ENCODE results near the gene BIN1.

BIN1 gene

DNA sequence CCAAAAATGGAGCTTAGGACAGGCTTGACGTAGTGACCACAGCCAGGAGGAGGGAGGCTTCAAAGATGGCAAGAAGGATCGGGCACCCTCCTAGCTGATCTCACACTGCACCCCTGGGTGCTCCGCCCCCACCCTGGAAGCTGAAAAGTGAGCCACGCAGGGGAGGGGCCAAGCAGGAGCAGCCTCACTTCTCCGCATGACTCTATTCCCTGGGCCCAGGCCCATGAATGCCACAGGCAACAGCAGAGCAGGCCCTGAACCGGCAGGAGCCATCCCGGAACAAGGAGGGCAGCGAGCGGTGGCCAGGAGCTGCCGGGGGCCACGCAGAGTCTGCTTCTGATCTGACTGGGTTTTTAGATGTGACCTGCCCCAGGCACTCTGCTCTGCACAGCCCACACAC, 30.0 kb downstream of the BIN1 start:
- H3K36me3 ChIP-seq (replicated peaks; ENCODE audit: low read depth, low read length), result no peaks in the 10 kb centered on the region
- H3K79me2 ChIP-seq (ENCODE audit: low read length), result no peaks in the 10 kb centered on the region
- H3K4me2 ChIP-seq (ENCODE audit: low read length), result no peak overlapping the region
- H3K4me1 ChIP-seq (ENCODE audit: low read length), result no peaks in the 10 kb centered on the region
- H3K27ac ChIP-seq (ENCODE audit: low read length), result no peak overlapping the region
- H4K20me1 ChIP-seq (ENCODE audit: insufficient read depth, low read length), result no peaks in the 10 kb centered on the region
- H3K9me3 ChIP-seq (ENCODE audit: insufficient read depth, low read length), result no peaks in the 10 kb centered on the region
- no peak overlapping the region for H3K9ac ChIP-seq (ENCODE audit: low read length)
- H3K27me3 ChIP-seq (ENCODE audit: low read depth, low read length), result no peaks in the 10 kb centered on the region
- H2AFZ ChIP-seq (ENCODE audit: low read depth, low read length), result no peak overlapping the region
- no peak overlapping the region for H3K4me3 ChIP-seq (ENCODE audit: low read length)
- no peak for TF ChIP-seq CTCF (IDR thresholded peaks at IDR 0.05; ENCODE audit: low read depth, low read length)
- no peak for TF ChIP-seq EZH2phosphoT487 (IDR thresholded peaks at IDR 0.05; ENCODE audit: low read depth)

- H3K27ac ChIP-seq (ENCODE audit: low read length), result no peak overlapping the region
- H3K4me2 ChIP-seq (ENCODE audit: low read length), result no peak overlapping the region
- H3K27me3 ChIP-seq (ENCODE audit: low read depth, low read length), result no peaks in the 10 kb centered on the region
- H3K4me1 ChIP-seq (ENCODE audit: low read length), result no peaks in the 10 kb centered on the region
- no peak overlapping the region for H3K9ac ChIP-seq (ENCODE audit: low read length)
- no peaks in the 10 kb centered on the region for H4K20me1 ChIP-seq (ENCODE audit: insufficient read depth, low read length)
- H2AFZ ChIP-seq (ENCODE audit: low read depth, low read length), result no peak overlapping the region
- no peaks in the 10 kb centered on the region for H3K36me3 ChIP-seq (replicated peaks; ENCODE audit: low read depth, low read length)
- TF ChIP-seq EZH2phosphoT487 (IDR thresholded peaks at IDR 0.05; ENCODE audit: low read depth) (no peak), CTCF (IDR thresholded peaks at IDR 0.05; ENCODE audit: low read depth, low read length) (no peak)
- no peaks in the 10 kb centered on the region for H3K79me2 ChIP-seq (ENCODE audit: low read length)
- H3K4me3 ChIP-seq (ENCODE audit: low read length), result no peak overlapping the region
- no peaks in the 10 kb centered on the region for H3K9me3 ChIP-seq (ENCODE audit: insufficient read depth, low read length)
These were observed 30.7 kb downstream of the BIN1 start for GRCh38 chr2:127076290-127076689.

DNA sequence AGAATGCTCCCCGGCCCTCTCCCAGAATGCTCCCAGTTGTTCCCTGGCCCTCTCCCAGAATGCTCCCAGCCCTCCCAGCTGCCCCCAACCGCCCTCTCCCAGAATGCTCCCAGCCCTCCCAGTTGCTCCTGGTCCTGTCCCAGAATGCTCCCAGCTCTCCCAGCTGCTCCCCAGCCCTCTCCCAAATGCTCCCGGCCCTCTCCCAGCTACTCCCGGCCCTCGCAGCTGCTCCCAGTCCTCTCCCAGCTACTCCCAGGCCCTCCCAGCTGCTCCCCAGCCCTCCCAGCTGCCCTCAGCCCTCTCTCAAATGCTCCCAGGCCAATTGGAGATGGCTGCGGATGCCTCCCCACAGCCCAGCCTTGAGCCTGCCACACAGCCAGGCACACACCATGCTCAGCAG, 31.1 kb downstream of the BIN1 start:
- H3K79me2 ChIP-seq (ENCODE audit: low read length), result no peaks in the 10 kb centered on the region
- no peaks in the 10 kb centered on the region for H3K27me3 ChIP-seq (ENCODE audit: low read depth, low read length)
- no peak overlapping the region for H3K4me3 ChIP-seq (ENCODE audit: low read length)
- no peak overlapping the region for H3K4me2 ChIP-seq (ENCODE audit: low read length)
- no peaks in the 10 kb centered on the region for H3K9me3 ChIP-seq (ENCODE audit: insufficient read depth, low read length)
- H2AFZ ChIP-seq (ENCODE audit: low read depth, low read length), result no peak overlapping the region
- H3K36me3 ChIP-seq (replicated peaks; ENCODE audit: low read depth, low read length), result no peaks in the 10 kb centered on the region
- no peaks in the 10 kb centered on the region for H4K20me1 ChIP-seq (ENCODE audit: insufficient read depth, low read length)
- H3K27ac ChIP-seq (ENCODE audit: low read length), result no peak overlapping the region
- H3K4me1 ChIP-seq (ENCODE audit: low read length), result no peaks in the 10 kb centered on the region
- H3K9ac ChIP-seq (ENCODE audit: low read length), result no peak overlapping the region
- no peak for TF ChIP-seq CTCF (IDR thresholded peaks at IDR 0.05; ENCODE audit: low read depth, low read length)
- no peak for TF ChIP-seq EZH2phosphoT487 (IDR thresholded peaks at IDR 0.05; ENCODE audit: low read depth)

DNA sequence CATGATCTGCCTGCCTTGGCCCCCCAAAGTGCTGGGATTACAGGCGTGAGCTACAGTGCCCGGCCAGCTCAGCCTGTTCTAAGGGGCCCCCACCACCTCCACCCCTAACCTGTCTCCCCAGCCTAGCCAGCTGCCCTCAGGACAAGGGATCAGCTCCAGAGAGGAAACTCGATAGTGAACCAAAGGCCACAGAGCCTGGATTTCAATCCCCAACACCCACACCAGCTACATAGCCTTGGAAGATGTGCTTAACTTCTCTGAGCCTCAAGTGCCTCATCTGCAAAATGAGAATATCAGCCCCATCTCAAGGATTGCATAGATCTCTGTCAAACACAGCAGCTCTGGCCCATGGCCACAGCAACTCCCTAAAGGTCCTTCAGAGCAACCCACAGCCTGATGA, 32.0 kb downstream of the BIN1 start:
- Histone ChIP-seq H3K9ac (ENCODE audit: low read length) (no peak overlapping the region), H3K27me3 (ENCODE audit: low read depth, low read length) (no peaks in the 10 kb centered on the region), H3K27ac (ENCODE audit: low read length) (no peak overlapping the region), H3K4me3 (ENCODE audit: low read length) (no peak overlapping the region), H3K4me1 (ENCODE audit: low read length) (no peaks in the 10 kb centered on the region), H2AFZ (ENCODE audit: low read depth, low read length) (no peak overlapping the region), H3K79me2 (ENCODE audit: low read length) (no peaks in the 10 kb centered on the region), H3K9me3 (ENCODE audit: insufficient read depth, low read length) (no peaks in the 10 kb centered on the region), H3K36me3 (replicated peaks; ENCODE audit: low read depth, low read length) (no peaks in the 10 kb centered on the region), H3K4me2 (ENCODE audit: low read length) (no peak overlapping the region), H4K20me1 (ENCODE audit: insufficient read depth, low read length) (no peaks in the 10 kb centered on the region)
- TF ChIP-seq CTCF (IDR thresholded peaks at IDR 0.05; ENCODE audit: low read depth, low read length) (no peak), EZH2phosphoT487 (IDR thresholded peaks at IDR 0.05; ENCODE audit: low read depth) (no peak)
